Endothelial cell of umbilical vein (primary cell): ENCODE data around the gene ASB1.

Source experiments
- CTCF ChIP-seq, 2 donors: IDR thresholded peaks; 1 replicate in 1 of 2; 2 replicates in 1 of 2; pipeline ENCODE4 v1.5.1; 2011; ENCODE audit warnings: low read length in 2 of 2, mild to moderate bottlenecking in 2 of 2, moderate library complexity in 2 of 2, control low read depth in 1 of 2, inconsistent platforms in 1 of 2, low read depth in 1 of 2; ENCODE audit not compliant: insufficient read depth in 1 of 2; ENCODE audit errors: extremely low read depth in 1 of 2
- EZH2 ChIP-seq: IDR thresholded peaks from 2 replicates; pipeline ENCODE4 v1.6.1; 2012; ENCODE audit warnings: borderline replicate concordance, low read depth, mild to moderate bottlenecking, moderate library complexity, low read length, inconsistent platforms; ENCODE audit not compliant: severe bottlenecking
- FOS ChIP-seq: IDR thresholded peaks from 2 replicates; pipeline ENCODE4 v1.6.1; 2011; ENCODE audit warnings: mild to moderate bottlenecking, low read length, moderate library complexity, borderline replicate concordance; ENCODE audit not compliant: insufficient read depth
- MYC ChIP-seq: IDR thresholded peaks from one replicate; pipeline ENCODE4 v1.6.1; 2011; ENCODE audit warnings: mild to moderate bottlenecking, low read depth, low read length
- POLR2A ChIP-seq: IDR thresholded peaks from 2 replicates; pipeline ENCODE4 v1.6.1; 2012; ENCODE audit warnings: low read depth, mild to moderate bottlenecking, control low read depth, low read length

- TF ChIP-seq EZH2: no peak
- no peak for TF ChIP-seq POLR2A
- no peak for TF ChIP-seq CTCF (IDR thresholded peaks at IDR 0.05; ENCODE audit: extremely low read depth in 1 of 2, insufficient read depth in 1 of 2, low read depth in 1 of 2, low read length in 2 of 2)
- TF ChIP-seq MYC: no peak
- TF ChIP-seq FOS: no peak
Measured at GRCh38 chr2:238378230-238379095, 48.3 kb upstream of the ASB1 start.
